ENCODE measurements around the gene ST6GAL1.

The ST6GAL1 gene

GRCh38 chr3:187040516-187041361, 110.4 kb downstream of the ST6GAL1 start:
- no peak for TF ChIP-seq CTCF (IDR thresholded peaks at IDR 0.05; ENCODE audit: low read depth, low read length)
- H3K36me3 ChIP-seq = no peaks in the 10 kb centered on the region
- no peak for DNase-seq
- no peak overlapping the region for H3K4me3 ChIP-seq (ENCODE audit: low read depth, low read length)
- H3K4me1 ChIP-seq = no peaks in the 10 kb centered on the region
- H3K27me3 ChIP-seq = no peaks in the 10 kb centered on the region
- no peaks in the 10 kb centered on the region for H3K9me3 ChIP-seq

- Histone ChIP-seq H3K9me3 (no peaks in the 10 kb centered on the region), H3K27me3 (no peaks in the 10 kb centered on the region), H3K36me3 (no peaks in the 10 kb centered on the region), H3K4me1 (no peaks in the 10 kb centered on the region), H3K4me3 (ENCODE audit: low read depth, low read length) (no peak overlapping the region)
- no peak for TF ChIP-seq CTCF (IDR thresholded peaks at IDR 0.05; ENCODE audit: low read depth, low read length)
- no peak for DNase-seq
Measured at GRCh38 chr3:187041362-187042307, 111.3 kb downstream of the ST6GAL1 start.

- no peak for DNase-seq
- no peaks in the 10 kb centered on the region for H3K9me3 ChIP-seq
- H3K4me3 ChIP-seq (ENCODE audit: low read depth, low read length) = no peak overlapping the region
- no peaks in the 10 kb centered on the region for H3K36me3 ChIP-seq
- H3K4me1 ChIP-seq = no peaks in the 10 kb centered on the region
- H3K27me3 ChIP-seq = no peaks in the 10 kb centered on the region
- no peak for TF ChIP-seq CTCF (IDR thresholded peaks at IDR 0.05; ENCODE audit: low read depth, low read length)
Measured at GRCh38 chr3:187042346-187042745, 112.0 kb downstream of the ST6GAL1 start.

GRCh38 chr3:187042874-187043458, 112.6 kb downstream of the ST6GAL1 start:
- Histone ChIP-seq H3K36me3 (no peaks in the 10 kb centered on the region), H3K4me3 (ENCODE audit: low read depth, low read length) (no peak overlapping the region), H3K9me3 (no peaks in the 10 kb centered on the region), H3K4me1 (no peaks in the 10 kb centered on the region), H3K27me3 (no peaks in the 10 kb centered on the region)
- no peak for DNase-seq
- no peak for TF ChIP-seq CTCF (IDR thresholded peaks at IDR 0.05; ENCODE audit: low read depth, low read length)

GRCh38 chr3:187044206-187044605, 113.9 kb downstream of the ST6GAL1 start:
- DNase-seq = no peak
- Histone ChIP-seq H3K36me3 (no peaks in the 10 kb centered on the region), H3K4me1 (no peaks in the 10 kb centered on the region), H3K27me3 (no peaks in the 10 kb centered on the region), H3K9me3 (no peaks in the 10 kb centered on the region), H3K4me3 (ENCODE audit: low read depth, low read length) (no peak overlapping the region)
- TF ChIP-seq CTCF (IDR thresholded peaks at IDR 0.05; ENCODE audit: low read depth, low read length) = no peak

Data from BE2C (cell line).